Measurements from ENCODE around the gene A2ML1. TPM values are rescaled to one million over a fixed set of nuclear protein-coding genes. Genes with fewer than 3 reads are reported as not detected.
"Not testable (repeated sequence)": the region's sequence is repeated elsewhere in the genome, so short reads cannot be mapped to it uniquely, and the experiment has no call there.

A2ML1 gene
- total RNA-seq, 1 donor from 2014 or later: 194 TPM

- Histone ChIP-seq H3K4me3 (no peak overlapping the region), H3K36me3 (no peaks in the 10 kb centered on the region), H3K9me3 (no peaks in the 10 kb centered on the region), H3K27ac (no peak overlapping the region), H3K27me3 (no peaks in the 10 kb centered on the region), H3K4me1 (no peaks in the 10 kb centered on the region)
- no peak for TF ChIP-seq POLR2A (IDR thresholded peaks at IDR 0.05)
- DNase-seq (ENCODE audit: extremely low spot score in 2 of 2): no peak
- intact Hi-C loops (cut with DNase I): loop anchor here (5.0 kb wide), 1 partner anchor 1439 kb away; no protein-coding TSS in a partner anchor
Observed at GRCh38 chr12:8816448-8817050, 5.9 kb upstream of the A2ML1 start.

DNA sequence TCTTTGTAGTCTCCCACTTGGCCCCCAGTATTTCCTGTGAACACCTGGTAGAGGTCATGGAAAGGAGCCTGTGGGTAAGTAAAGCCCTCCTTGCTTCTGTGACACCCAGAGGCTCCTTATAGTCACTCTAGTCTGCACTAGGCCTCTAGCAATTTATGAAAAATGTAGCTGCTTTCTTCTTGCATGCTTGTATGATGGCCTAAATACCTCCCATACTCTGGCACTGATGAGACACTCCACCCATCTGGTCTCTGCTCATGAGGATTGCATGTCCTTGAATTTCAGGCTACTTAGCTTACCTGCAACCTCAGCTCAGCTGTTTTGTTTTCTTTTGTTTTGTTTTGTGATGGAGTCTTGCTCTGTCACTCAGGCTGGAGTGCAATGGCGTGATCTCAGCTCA is 4.6 kb upstream of the A2ML1 start:
- H3K4me3 ChIP-seq: no peak overlapping the region
- intact Hi-C loops (cut with DNase I): loop anchor here (5.0 kb wide), 1 partner anchor 1441 kb away; no protein-coding TSS in a partner anchor
- no peaks in the 10 kb centered on the region for H3K36me3 ChIP-seq
- no peak overlapping the region for H3K27ac ChIP-seq
- H3K27me3 ChIP-seq: no peaks in the 10 kb centered on the region
- no peaks in the 10 kb centered on the region for H3K4me1 ChIP-seq
- no peak for DNase-seq (ENCODE audit: extremely low spot score in 2 of 2)
- no peaks in the 10 kb centered on the region for H3K9me3 ChIP-seq
- no peak for TF ChIP-seq POLR2AphosphoS5 (IDR thresholded peaks at IDR 0.05; ENCODE audit: insufficient read depth in 1 of 2, low read depth in 1 of 2)
- TF ChIP-seq POLR2A (IDR thresholded peaks at IDR 0.05): no peak
- TF ChIP-seq CTCF (IDR thresholded peaks at IDR 0.05): no peak

DNA sequence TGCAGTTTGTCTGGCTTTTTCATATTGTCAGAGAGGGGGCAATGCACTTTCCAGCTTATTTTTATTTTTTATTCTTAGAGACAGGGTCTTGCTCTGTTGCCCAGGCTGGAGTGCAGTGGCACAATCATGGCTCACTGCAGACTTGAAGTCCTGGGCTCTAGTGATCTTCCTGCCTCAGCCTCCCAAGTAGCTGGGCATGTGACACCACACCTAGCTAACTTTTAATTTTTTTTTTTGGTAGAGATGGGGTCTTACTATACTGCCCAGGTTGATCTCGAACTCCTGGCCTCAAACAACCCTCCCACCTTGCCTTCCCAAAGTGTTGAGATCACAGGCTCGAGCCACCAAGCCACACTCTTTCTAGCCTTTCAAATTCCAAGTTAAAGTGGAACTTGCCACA is 3.9 kb upstream of the A2ML1 start:
- H3K9me3 ChIP-seq: no peaks in the 10 kb centered on the region
- intact Hi-C loops (cut with DNase I): loop anchor here (5.0 kb wide), 1 partner anchor 1441 kb away; no protein-coding TSS in a partner anchor
- TF ChIP-seq CTCF (IDR thresholded peaks at IDR 0.05) (no peak), POLR2AphosphoS5 (IDR thresholded peaks at IDR 0.05; ENCODE audit: insufficient read depth in 1 of 2, low read depth in 1 of 2) (no peak), POLR2A (IDR thresholded peaks at IDR 0.05) (no peak)
- H3K4me3 ChIP-seq: no peak overlapping the region
- no peaks in the 10 kb centered on the region for H3K4me1 ChIP-seq
- H3K27ac ChIP-seq: no peak overlapping the region
- no peak for DNase-seq (ENCODE audit: extremely low spot score in 2 of 2)
- H3K36me3 ChIP-seq: no peaks in the 10 kb centered on the region
- H3K27me3 ChIP-seq: no peaks in the 10 kb centered on the region

DNA sequence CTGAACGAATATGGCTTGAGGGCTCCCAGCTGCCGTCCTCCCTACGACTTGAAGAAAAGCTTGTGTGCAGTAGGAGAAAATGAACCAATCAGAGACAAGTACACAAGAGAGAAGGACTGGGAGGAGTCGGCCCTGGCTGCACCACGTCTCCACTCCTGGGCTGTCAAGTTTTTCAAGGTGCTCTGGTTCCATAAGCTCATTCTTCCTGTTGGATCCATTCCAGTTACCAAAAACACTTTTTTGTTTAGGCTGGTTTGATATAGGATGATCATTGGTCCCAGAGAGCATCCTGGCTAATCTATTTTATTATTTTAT is 2.8 kb upstream of the A2ML1 start:
- Histone ChIP-seq H3K36me3 (no peaks in the 10 kb centered on the region), H3K27me3 (no peaks in the 10 kb centered on the region), H3K4me3 (no peak overlapping the region), H3K4me1 (no peaks in the 10 kb centered on the region), H3K9me3 (no peaks in the 10 kb centered on the region), H3K27ac (no peak overlapping the region)
- intact Hi-C loops (cut with DNase I): loop anchor here (5.0 kb wide), 1 partner anchor 1442 kb away; no protein-coding TSS in a partner anchor
- TF ChIP-seq POLR2AphosphoS5 (IDR thresholded peaks at IDR 0.05; ENCODE audit: insufficient read depth in 1 of 2, low read depth in 1 of 2): peak in 1 of 2 donors; percentile 48
- TF ChIP-seq CTCF (IDR thresholded peaks at IDR 0.05): no peak
- DNase-seq (ENCODE audit: extremely low spot score in 2 of 2): no peak

- H3K36me3 ChIP-seq; H3K4me3 ChIP-seq; DNase-seq (ENCODE audit: extremely low spot score in 2 of 2); H3K4me1 ChIP-seq; H3K27ac ChIP-seq; intact Hi-C loops (cut with DNase I); H3K9me3 ChIP-seq; H3K27me3 ChIP-seq: not testable (repeated sequence)
Observed at GRCh38 chr12:8820676-8821407, 1.6 kb upstream of the A2ML1 start.

DNA sequence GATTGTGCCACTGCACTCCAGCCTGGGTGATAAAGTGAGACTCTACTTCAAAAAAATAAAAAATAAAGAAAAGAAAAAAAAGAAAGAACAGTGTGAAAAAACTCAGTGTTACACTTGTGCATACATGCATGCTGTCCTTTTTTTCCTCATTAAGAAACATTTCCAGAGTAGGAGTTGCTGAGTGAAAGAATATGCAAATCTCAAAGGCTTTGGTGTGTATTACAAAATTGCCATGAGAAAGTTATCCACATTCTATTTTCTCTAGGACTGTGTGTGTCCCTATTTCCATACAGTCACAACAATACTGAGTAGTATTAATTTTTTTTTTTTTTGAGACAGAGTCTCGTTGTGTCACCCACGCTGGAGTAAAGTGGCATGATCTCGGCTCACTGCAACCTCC is 830 bp upstream of the A2ML1 start:
- no peaks in the 10 kb centered on the region for H3K4me1 ChIP-seq
- H3K9me3 ChIP-seq: no peaks in the 10 kb centered on the region
- TF ChIP-seq CTCF (IDR thresholded peaks at IDR 0.05) (no peak), POLR2AphosphoS5 (IDR thresholded peaks at IDR 0.05; ENCODE audit: insufficient read depth in 1 of 2, low read depth in 1 of 2) (no peak)
- intact Hi-C loops (cut with DNase I): no loop called here
- no peak overlapping the region for H3K27ac ChIP-seq
- no peak for DNase-seq (ENCODE audit: extremely low spot score in 2 of 2)
- H3K27me3 ChIP-seq: no peaks in the 10 kb centered on the region
- H3K36me3 ChIP-seq: no peaks in the 10 kb centered on the region
- H3K4me3 ChIP-seq: no peak overlapping the region
